Fibroblast of villous mesenchyme (primary cell): ENCODE results near the gene NHERF2. TPM values are rescaled to one million over a fixed set of nuclear protein-coding genes. Genes with fewer than 3 reads are reported as not detected.

Experiments used
- DNase-seq: peaks from one replicate; pipeline ENCODE4 v3.0.0-alpha.2; 2010; ENCODE audit warnings: low read depth
- H3K4me3 ChIP-seq: 2 replicates; pipeline ENCODE4 v1.5.1; 2011; ENCODE audit warnings: low read depth, mild to moderate bottlenecking, low read length
- CTCF ChIP-seq: IDR thresholded peaks from 2 replicates; pipeline ENCODE4 v1.5.1; 2012; ENCODE audit warnings: low read depth, mild to moderate bottlenecking, low read length; ENCODE audit not compliant: insufficient read depth
- total RNA-seq: library from RNA; depleted of rRNA; stranded (reverse); fragments of >200 nt; gene quantifications from 2 replicates; pipeline ENCODE4 v1.2.3, GENCODE V29; 2012

The NHERF2 gene
- total RNA-seq, 1 donor = 52.7 TPM

GRCh38 chr16:2057438-2057837, 30.7 kb downstream of the NHERF2 start:
- no peak for TF ChIP-seq CTCF
- no peak for DNase-seq
- H3K4me3 ChIP-seq = no peak overlapping the region

GRCh38 chr16:2058420-2058819, 31.7 kb downstream of the NHERF2 start:
- no peak overlapping the region for H3K4me3 ChIP-seq
- no peak for DNase-seq
- TF ChIP-seq CTCF = no peak

- no peak overlapping the region for H3K4me3 ChIP-seq
- DNase-seq = no peak
- TF ChIP-seq CTCF = no peak
Observed at GRCh38 chr16:2058872-2059271, 32.2 kb downstream of the NHERF2 start.

GRCh38 chr16:2060346-2060745, 33.6 kb downstream of the NHERF2 start:
- no peak for DNase-seq
- no peak overlapping the region for H3K4me3 ChIP-seq
- TF ChIP-seq CTCF = no peak

GRCh38 chr16:2061023-2061422, 34.3 kb downstream of the NHERF2 start:
- DNase-seq = no peak
- TF ChIP-seq CTCF = no peak
- no peak overlapping the region for H3K4me3 ChIP-seq

GRCh38 chr16:2061526-2061925, 34.8 kb downstream of the NHERF2 start:
- no peak overlapping the region for H3K4me3 ChIP-seq
- TF ChIP-seq CTCF = no peak
- DNase-seq = no peak

GRCh38 chr16:2062801-2063200, 36.1 kb downstream of the NHERF2 start:
- TF ChIP-seq CTCF = no peak
- DNase-seq = no peak
- H3K4me3 ChIP-seq = no peak overlapping the region
